Activated CD4-positive, CD25-positive, alpha-beta regulatory T cell treated with anti-CD3 and anti-CD28 coated beads, Interleukin-2, amount 50 U/mL, for 16 hours (primary cell): ENCODE data around the gene LYRM2.

Experiments
- DNase-seq: peaks from one replicate; pipeline ENCODE4 v3.0.0-alpha.2; 2020; ENCODE audit warnings: low read depth, low spot score

LYRM2 gene

DNA sequence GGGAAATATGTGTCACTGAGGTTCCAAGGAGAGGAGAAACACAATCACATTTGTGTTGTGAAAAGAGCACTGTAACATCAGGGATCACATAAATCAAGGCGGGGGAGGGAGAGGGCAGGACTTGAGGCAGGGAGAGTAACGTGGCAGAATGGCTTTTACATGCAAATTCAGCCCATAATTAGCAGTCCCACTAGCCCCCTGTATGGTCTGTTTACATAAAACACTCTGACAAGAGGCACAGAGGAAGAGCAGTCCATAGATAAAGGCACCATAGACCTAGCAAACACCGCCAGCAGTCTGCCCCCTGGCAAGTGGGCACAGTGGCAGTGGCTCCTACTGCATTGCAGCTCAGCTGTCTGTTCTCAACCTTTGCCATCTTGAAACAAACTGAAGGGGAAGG is 82.7 kb downstream of the LYRM2 start:
- DNase-seq = no peak

DNA sequence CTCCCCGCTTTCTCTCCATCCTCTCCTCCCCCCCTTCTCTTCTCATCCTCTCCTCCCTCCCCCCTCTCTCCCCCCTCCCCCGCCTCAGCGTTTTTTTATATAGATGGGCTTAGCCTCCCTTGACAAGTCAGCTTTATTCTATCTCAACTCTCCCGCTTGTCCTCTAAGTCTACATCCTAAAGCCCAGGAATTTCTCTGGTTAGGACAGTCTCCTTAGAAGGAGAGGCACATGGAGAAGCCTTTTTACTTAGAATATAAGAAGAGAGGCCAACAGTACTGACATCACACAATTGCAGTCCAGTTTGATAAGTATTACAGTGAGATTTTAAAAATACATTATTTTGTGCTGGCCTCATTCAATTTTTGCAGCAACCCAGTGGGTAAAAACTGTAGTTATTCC is 83.5 kb downstream of the LYRM2 start:
- DNase-seq = no peak

DNA sequence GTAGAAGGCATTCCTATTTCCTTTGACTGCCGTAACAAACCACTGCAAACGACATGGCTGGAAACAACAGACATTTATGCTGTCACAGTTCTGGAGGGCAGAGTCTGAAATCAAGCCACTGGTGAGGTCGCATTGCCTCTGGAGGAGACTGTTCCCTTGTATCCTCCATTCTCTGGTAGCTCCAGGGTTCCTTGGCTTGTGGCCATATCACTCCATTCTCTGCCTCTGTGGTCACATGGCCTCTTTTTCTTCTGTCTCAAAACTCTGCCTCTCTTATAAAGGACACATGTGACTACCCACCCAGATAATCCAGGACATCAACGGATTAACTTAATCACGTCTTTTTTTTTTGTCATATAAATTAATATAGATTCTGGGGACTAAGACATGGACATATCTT is 84.4 kb downstream of the LYRM2 start:
- DNase-seq = no peak

- no peak for DNase-seq
These were observed 85.1 kb downstream of the LYRM2 start for GRCh38 chr6:89553431-89553830.

GRCh38 chr6:89547281-89547680 is 91.3 kb downstream of the LYRM2 start:
- no peak for DNase-seq

GRCh38 chr6:89542866-89543265 is 95.7 kb downstream of the LYRM2 start:
- DNase-seq = no peak

DNA sequence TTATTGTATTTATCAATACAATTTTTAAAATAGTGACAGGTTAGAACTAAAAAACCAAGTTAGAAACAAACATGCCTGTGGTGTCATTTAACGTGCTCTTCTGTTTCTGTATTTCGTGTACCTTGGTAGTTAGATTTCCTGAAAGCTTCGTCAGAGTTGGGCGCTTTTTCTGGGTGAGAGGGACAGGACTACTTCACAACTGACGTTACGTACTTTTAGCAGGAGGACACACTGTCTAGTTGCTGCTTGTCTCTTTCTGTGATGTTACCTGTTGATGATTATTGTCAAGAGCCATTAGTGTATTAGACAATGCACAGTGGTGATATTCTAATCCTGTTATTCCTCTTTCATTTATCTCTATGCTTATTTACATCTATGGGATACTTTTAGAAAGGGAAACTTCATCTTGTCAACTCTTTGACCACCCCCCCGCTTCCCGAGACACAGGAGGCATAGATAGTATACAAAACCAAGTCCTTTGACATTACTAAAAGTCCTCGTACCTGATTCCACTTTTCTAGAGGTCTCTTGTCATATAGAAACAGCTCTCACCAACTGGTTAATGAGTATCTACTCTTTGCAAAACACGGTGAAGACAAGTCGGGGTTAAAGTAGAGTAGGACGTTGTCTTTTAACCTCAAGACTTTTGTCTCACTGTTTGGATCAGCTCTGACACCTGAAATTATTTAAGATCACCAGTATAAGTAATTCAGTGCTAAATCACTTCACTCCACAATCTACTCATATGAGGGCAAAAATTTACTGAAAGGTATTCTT is 96.3 kb downstream of the LYRM2 start:
- DNase-seq = no peak

- DNase-seq = no peak
These were observed 98.8 kb downstream of the LYRM2 start for GRCh38 chr6:89539779-89540178.

GRCh38 chr6:89536231-89536630 is 102.3 kb downstream of the LYRM2 start:
- DNase-seq = no peak

- DNase-seq = no peak
These were observed 107.6 kb downstream of the LYRM2 start for GRCh38 chr6:89530982-89531381.

GRCh38 chr6:89528866-89529265 is 109.7 kb downstream of the LYRM2 start:
- no peak for DNase-seq

GRCh38 chr6:89527634-89528033 is 110.9 kb downstream of the LYRM2 start:
- no peak for DNase-seq

GRCh38 chr6:89526563-89526869 is 112.0 kb downstream of the LYRM2 start:
- no peak for DNase-seq

DNA sequence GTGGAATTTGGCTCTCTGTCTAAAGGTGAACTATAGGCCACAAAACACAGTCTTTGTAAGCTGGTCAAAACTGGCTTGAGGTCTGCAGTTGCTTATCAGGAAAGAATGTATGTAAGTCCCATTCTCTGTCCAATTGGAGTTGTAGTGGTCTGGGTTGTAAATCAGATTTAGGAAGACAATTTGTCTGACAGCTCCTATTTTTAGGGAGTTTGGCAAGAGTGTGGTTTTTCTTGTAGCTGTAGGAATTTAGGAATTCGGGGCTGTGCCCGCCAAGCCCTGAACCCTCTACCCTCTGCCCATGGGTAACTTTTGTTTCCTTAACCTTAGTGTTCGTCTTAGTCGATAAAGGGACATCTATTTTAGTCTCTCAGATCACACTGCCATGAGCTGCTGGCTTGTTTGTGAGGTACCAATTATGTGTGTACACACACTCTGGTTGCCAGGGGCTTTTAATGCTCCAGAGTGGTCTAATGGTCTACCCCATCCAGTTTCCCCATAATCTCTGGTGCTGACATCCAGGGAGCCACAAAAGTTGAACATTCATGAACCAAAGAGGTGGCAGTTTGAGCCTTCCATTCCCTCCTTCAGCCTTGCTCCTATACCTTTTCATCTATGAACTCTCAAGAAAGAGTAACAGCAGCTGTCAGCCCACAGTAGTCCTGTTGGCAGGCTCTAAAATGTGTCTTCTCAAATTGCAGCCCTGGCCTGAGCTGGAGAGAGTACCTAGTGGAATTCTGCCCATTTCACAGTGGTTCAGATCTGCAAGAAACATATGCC is 112.6 kb downstream of the LYRM2 start:
- no peak for DNase-seq

GRCh38 chr6:89522778-89523177 is 115.8 kb downstream of the LYRM2 start:
- DNase-seq = no peak

- no peak for DNase-seq
These were observed 117.8 kb downstream of the LYRM2 start for GRCh38 chr6:89520736-89521135.

DNA sequence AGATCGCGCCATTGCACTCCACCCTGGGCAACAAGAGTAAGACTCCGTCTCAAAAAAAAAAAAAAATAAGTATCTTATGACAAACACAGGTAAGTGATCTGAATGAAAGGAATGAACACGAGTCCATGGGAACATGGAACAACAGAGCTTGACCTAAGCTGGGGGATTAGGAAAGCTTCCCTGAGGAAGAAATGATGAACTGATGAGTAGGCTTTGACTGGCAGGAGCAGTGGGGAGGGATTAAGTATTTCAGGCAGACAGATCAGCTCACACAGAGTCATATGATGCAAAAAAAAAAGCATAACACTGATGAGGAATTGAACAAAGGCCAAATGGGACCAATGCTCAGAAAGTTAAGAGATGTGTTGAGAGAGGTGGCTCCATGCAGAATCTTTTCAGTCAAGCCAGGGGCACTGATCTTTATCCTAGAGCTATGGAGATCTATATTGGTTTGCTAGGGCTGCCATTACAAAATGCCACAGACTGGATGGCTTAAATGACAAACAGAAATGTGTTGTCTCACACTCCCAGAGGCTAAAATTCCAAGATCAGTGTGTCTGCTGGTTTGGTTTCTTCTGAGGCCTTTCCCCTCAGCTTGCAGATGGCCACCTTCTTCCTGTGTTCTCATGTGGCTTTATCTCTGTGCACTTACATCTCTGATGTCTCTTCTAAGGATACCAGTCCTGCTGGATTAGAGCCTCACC is 120.0 kb downstream of the LYRM2 start:
- no peak for DNase-seq
